OCI-M2 (cell line): ENCODE measurements around the gene PMVK.

Experiments
- DNase-seq: peaks from one replicate; lab custom pipeline; 2025; ENCODE audit not compliant: unreplicated experiment; lab: John Stamatoyannopoulos, UW

PMVK gene

DNA sequence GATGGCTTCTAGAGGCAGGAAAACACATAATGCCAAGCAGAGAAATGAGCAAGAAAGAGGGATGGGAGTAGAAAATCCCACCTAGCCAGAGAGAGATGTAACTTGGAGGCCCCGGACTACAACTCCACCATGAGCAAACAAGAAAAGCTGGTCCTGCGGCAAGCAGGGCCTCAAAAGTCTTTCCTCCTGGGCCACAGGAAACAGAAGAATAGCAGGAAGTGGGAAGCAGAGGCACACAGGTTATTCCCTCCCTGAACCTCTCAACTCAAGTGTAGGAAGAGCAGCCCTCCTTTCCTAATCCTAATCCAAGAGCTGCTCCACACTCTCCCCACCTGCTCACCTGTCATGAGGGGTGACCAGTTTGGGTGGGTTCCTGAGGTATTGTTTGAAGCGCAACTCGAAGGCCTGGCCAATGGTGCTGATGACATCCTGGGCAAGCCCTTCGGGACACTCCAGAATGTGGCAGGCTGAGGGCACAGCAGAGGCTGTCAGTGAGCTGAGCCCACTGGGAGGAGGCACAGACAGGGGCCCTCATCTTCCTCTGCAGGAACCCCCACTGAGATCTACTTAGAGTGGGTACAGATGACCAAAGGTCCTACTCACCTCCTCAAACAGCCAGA, 30.9 kb upstream of the PMVK start:
- DNase-seq, result no peak

DNA sequence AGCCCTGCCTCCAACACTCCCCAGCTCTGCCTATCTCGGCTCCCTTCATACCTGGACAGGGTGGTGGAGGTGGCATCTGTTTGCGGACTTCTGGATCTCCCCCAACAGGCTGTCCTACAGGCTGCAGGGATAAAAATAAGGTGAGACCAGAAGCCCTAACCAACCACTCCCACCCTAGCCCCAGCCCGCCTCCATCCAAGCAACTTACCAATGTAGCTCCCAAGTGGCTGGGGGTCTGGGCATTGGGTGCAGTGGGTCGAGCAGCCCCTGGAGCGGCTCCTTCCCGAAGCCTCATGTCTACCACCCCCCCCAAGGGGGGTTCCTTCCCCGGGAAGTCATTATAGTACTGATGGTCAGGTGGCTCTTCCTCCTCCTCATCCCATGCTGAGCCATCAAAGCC, 29.6 kb upstream of the PMVK start:
- DNase-seq, result no peak

DNA sequence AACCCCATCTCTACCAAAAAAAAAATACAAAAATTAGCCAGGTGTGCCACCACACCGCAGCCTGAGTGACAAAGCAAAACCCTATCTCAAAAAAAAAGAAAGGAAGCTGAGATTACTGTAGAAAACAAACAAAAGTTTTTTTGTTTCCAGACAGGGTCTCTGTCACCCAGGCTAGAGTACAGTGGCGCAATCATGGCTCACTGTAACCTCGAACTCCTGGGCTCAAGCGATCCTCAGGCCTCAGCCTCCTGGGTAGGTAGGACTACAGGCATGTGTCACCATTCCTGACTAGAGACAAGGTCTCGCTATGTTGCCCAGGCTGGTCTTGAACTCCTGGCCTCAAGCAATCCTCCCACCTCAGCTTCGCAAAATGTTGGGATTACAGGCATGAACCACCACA, 27.8 kb upstream of the PMVK start:
- DNase-seq, result no peak

DNA sequence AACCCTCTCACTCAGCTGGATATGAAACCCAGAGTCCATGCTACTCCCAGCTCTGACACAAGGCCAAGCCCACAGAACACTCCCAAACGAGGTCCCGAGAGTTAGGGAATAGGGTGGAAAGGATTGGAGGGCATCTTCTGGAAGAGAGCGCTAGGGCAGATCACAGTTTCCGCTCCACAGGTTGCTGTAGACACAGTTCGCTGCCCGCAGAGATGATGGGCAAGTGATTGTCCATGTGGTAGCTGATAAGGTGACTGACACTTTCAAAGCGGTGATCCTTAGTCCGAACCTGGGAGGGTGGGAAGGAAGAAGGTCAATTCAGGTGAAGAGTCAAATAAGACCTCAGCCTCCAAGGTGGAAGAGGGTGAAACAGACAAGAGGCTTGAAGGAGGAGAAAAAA, 27.1 kb upstream of the PMVK start:
- DNase-seq, result no peak

DNA sequence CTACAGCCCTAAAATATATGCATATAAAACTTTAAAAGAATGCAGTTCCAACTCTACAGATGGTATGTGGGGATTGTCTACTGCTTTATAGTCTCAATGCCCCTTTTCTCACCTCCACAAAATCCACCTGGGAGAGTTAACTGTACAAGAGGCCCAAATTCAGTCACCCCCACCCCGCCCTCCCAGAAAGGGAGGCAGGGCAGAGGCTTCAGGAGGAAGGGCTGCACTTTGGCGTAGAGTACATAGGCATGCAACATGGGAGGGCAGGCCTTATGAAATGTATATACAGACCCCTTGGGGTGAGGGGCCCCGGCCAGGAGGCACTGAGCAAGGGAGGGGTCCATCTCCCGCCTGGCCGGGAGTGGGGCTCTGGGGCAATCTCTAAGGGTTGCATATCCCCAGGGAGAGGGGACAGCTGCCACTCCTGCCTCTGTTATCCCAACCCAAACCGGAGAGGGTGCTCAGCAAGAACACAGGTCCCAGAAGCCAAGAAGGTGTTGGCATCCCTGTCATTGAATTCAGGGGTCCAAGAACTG, 26.3 kb upstream of the PMVK start:
- no peak for DNase-seq

DNA sequence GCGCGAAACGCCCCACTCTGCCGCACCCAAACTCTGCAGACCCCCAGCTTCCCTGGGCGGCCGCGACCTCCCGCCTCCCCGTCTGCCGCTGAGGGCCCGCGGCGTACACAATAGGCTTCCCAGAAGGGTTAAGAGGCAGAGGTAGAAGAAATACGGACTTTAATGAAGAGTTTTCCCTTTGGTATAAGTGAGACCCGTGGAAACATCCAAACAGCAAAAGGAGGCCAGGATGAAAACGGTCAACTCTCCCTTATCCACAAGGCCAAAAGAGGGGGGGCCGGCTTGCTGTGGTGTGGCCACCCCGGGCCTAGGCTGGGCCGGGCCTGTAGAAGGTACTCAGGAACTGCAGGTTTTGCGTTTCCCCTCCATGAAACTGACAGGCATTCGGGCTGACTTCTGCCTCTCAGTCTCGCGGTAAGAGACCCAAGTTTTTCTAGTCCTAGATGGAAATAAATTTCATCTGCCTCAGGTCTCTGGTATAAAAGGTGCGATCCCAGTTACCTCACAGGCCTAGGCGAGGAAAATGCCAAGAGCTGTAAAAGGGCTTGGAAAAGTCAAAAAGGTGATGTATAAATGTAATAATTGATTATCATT, 25.7 kb upstream of the PMVK start:
- DNase-seq, result no peak

DNA sequence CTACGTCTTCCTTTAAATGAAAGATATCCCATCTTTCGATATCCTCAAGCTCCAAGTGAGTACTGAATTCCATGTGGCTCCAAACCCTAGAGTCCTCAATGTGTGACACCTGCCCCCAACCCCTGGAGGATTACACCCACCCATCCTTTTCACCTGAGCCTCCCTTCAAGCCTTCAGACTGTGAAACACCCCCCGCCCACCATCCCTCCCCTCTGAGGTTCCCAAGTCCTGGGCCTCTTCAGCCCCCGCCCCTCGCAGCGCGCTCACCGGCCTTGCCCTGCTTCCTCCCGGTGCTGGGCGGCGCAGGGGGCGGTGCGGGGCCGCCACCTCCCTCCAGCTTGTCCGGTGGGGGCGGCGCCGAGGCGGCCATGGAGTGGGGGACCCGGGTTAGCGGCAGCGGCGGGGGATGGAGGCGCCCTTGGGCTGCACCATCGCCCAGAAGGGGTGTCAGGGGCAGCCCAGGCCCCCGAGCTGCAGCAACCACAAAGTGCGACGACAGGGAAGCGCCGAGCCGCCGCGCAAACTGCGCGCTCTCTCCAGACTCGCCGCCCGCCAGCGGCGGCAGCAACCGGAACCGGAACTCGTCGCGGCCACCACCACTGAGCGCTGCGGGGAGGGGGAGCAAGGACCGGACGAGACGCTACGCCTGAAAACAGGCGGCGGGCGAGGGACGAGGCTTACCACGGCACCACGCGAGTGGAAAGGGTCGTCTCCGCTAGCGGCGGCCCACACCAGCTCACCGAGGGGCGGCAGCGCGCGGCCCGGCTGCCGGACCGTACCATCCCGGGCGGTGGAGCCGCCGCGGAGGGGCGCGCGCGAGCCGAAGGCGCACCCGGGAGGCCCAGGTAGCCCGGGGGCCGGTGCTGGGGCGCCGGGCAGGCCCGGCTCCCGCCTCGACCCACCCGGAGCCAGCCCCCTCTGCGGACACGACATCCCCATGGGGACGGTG, 25.0 kb upstream of the PMVK start, which contains the start of gene PYGO2:
PYGO2 (minus strand) TSS at position 576 of the 949 bp plus-strand sequence; CDS start at position 370, 206 bp downstream.
- no peak for DNase-seq

DNA sequence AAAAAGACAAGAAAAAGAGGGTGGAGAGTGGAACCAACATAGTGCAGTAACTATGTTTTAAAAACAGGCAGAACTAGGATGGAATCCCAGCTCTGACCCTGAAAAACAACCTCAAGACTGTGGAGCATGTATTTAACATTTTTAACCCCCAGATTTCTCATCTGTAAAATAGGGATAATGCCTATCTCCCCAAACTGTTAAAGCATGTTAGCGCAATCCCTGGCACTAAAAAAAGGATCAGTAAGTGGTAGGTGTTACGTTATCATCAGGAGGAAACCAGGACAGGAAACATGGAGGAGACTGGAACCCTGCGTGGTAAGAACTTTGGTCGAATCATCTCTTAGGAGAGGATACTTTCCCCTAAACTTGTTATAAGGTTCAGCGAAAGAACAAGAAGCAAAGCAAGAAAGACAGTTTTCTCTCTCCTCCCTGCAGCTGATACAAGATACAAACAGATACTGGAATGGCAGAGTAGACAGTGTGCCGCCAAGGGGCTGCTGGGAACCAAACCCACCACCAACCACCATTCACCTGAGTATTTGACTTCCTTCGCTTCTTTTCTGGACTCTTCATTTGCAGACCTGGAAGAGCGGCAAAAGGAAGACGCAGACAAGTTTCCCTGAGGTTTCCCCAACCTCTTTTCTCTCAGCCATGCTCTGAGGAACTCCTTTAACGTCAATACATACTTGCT, 24.1 kb upstream of the PMVK start:
- no peak for DNase-seq

DNA sequence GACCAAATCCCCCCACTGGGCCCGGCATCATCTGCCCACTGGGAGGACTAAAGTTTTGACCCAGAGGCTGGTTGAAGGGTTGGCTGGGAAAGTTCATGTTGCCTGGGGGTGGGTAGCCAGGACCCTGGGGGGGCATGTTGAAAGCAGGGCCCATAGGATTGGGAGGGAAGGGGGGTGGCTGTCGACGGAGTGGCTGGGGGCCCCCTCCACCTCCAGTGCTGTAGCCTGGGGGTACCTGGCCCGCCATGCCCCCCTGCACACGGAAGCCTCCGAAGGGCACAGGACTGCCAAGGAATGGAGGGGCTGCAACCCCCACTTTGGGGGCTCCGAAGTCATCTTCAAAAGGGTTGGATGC, 22.9 kb upstream of the PMVK start:
- no peak for DNase-seq

DNA sequence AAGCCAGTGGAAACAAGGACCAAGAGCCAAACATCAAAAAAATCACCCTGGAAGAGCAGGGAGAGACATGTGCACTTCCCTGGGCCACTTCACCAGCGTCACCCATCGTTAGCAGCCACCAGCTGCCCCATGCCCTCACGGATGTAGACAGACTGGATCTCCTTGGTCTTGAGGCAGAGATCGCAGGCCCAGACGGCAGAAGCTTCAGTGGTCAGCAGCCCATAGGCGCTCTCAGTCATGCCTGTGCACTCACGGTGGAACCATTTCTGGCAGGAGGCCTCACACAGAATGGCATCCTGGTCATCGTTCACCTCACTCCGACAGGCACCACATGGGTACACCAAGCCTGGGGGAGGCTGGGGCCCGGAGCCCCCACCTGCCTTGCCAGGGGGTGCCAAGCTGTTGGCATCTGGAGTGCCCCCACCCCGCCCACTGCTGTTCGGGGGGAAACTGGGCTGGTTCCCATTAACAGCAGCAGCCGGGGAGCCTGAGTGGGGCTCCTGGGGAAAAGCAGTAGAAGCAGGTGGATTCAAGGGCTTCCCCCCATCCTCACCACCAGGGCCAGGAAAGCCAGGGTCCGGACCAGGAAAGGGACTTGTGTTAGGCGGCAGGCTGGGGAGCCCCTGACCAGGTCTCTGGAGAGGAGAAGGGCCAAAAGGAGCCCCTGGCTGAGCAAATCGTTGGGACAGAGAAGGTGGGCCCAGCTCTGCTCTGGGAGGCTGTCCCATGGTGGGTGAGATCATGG, 22.3 kb upstream of the PMVK start:
- DNase-seq, result no peak

DNA sequence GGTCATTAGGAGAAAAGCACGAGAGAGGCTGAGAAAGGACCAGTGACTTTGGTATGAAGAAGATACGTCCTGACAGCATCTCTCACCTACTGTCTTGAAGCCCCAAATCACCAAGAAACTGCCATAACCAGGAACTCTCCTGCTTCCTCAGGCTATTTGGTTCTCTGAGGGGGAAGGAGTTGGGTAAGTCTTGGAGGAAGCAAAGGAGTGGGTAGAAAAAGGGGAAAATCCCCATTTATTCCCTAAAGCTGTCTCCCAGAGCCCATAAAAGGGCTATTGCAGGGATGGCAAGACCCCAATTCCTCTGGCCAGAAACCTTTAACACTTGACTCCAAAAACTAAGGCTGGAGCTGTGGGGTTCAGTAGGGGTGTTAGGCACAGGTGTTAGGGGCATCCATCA, 21.5 kb upstream of the PMVK start:
- DNase-seq, result no peak

DNA sequence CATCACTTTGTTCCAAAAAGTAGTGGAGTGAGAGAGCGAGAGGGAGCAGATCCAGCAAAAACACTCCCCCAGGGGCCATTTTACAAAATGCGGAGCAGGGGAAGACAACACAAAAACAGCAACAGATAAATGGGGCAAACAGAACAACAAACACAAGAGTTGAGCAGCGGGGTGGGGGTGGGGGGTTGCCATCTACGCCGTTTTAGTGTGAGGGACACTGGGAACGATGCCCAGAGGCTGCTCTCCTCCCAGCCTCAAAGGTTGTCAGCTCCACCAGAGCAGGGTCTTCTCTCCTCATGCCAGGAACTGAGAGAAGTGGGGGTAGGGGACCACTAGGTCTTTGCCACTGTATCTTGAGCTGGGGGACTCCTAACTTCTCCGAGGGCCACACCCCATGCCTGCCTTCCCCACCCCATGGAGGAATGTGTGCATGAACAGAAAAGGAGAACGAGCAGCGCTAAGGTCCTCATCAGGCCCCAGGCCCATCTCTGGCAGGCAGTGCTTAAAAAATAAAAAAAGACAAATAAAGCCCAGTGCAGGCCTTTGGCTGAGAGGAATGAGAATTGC, 20.7 kb upstream of the PMVK start:
- DNase-seq, result no peak

DNA sequence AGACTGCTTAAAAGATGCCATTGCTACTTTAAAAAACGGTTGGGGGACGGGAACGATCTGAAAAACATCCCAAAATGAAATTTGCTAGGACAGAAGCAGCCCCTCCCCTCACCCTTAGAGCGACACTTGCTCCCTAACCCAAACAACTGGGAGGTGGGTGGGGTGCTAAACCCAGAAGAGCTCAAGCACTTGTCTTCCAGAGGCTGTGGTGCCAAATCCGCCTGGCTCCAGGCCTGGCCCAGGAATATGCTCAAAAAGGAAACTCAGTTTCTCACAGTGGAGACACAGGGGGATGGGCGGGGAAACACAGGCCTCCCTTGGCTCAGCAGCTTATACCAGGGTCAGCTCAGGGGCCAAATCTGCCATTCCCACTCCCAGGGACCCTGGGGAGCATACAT, 20.0 kb upstream of the PMVK start:
- no peak for DNase-seq

DNA sequence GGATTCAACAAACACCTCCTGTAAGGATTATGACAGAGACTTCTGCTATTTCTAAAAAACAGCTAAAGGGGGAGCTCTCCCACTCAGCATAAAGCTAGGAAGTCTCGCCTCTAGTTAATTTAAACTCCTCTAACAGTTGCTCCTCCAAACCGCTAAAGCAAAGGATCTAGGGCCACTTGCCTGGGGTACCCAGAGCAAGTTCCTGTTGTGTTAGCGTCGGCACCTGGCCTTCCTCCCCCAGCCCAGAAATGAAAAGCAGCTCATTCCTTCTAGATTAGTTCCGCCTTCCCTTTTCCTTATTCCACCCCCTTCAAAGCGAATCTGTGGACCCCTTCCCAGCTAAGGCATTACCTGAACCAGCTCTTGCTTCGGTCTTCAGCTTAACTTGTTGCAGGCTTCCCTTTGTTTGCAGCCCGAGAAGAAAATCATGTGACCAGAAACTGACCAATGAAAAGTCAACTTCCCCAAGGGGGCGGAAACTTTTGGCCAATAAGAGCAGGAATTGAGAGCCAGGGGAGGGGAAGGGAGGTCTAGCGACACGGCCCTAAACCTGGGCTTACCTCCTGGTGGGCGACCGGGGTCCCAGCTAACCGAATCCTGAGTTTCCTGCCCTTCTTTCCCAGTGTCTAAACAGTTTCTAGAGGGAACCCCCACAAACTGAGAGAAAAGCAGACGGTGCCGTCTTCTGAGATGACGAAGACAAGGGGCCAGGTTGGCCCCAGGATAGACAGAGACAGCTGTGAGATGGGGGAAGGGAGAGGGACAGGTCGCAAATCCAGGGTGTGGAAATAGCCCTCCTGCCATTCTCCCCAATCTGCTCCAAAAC, 19.4 kb upstream of the PMVK start, which contains the start of gene PBXIP1:
PBXIP1 (minus strand) TSS at position 382 of the 826 bp plus-strand sequence. CDS start 2,378 bp downstream, outside the sequence.
- DNase-seq, result peak; percentile 60

DNA sequence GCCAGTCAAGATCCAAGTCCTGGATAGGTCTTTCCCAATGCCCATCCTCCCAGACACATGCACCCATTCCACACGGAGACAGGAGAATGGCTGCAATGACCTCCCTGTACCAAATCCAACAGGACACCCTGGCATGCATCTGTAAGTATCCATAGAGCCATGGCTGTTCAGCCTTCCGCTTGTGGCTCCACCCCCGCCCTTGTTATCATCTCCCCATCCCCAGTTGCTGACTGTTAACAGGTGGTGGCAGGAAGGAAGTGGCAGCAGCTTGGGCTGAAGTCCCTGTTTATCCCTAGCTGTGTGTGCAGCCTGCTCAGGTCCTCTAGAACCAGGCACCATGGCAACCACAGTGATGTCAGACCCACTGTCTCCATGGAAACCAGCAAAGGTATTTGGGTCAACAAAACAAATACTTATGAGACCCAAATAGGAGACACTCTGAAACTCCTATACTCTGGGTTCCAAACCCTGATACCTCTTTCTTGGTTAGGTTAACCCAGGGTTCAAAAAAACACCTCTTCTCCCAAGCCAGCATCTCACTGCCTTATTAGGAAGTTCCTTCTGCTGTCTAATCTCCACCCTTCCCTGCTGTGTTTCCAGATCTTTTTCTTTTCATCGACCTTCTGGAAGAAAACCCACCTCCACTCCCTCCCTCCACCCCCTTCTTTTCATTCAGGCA, 18.7 kb upstream of the PMVK start:
- DNase-seq, result no peak

DNA sequence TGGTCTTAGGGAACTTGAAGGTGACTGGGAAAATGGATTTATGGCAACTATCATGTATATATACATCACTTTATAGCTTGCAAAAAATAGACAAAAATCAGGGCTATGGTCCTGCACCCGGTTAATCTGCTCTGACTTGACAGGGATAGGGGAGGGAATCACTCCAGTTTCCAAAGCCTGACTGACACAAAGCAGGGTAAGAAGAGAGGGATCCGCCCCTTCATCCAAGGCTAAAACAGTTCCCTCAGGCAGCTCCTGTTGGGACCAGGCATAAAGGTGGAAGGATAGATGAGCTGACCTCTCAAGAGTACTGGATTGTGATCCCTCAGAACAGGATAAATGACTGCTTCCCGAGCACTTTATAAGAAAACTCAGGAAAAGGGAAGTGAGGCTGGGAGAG, 18.0 kb upstream of the PMVK start:
- no peak for DNase-seq

DNA sequence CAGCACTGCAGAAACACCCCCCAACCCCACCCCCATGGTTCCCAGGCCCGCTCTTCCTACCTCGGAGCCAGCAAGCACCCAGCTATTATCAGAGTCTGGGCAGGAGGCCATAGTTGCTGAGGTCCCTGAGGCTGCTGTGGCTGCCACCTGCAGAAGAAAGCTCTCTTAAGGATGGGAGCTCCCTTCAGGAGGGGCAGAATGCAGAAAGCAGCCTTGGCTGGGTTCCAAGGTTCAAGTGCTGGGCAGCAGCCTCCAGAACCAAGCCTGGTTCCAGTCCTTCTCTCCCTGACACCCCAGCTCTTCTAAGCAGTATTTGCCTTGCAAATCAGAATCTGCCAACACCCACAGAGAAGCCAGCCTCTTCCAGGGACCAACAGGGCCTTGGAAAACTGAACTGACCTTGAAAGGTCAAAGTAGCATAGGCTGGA, 17.1 kb upstream of the PMVK start:
- no peak for DNase-seq

DNA sequence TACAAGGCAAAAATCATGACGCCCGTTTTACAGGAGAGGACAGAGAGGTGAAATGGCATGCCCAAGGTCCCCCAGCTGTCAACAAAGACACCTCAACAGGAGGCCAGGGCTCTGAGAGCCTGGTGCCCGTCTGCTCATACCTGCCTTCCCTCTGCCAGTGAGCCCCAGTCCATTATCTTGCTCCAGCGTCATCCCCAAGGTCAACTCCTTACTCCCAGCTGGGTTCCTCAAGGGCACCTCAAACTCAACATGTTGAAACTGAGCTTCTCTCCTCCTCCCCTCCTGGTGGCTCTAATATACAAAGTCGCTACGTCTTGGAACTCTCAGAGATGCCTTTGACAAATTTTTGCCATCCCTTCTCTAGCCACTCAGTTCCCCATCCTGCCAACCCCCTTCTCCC, 16.1 kb upstream of the PMVK start:
- DNase-seq, result no peak
